Breast epithelium (tissue), 4 donors: Measurements from ENCODE around the gene NUSAP1. TPM values are rescaled to one million over a fixed set of nuclear protein-coding genes. Genes with fewer than 3 reads are reported as not detected.
"Not testable (repeated sequence)": the region's sequence is repeated elsewhere in the genome, so short reads cannot be mapped to it uniquely, and the experiment has no call there.

Experiments used
- DNase-seq, 2 donors: peaks; one replicate each; pipeline ENCODE4 v3.0.0-alpha.2; 2019; ENCODE audit warnings: low spot score in 2 of 2
- H3K27ac ChIP-seq, 2 donors: fragments of 200-600 bp; sonication (generic) in 1 of 2; one replicate each; pipeline ENCODE4 v1.5.1; 2016 to 2019; ENCODE audit warnings: mild to moderate bottlenecking in 1 of 2
- H3K27me3 ChIP-seq, 2 donors: fragments of 200-600 bp; sonication (generic) in 1 of 2; one replicate each; pipeline versions ENCODE4 v1.5.1 to v1.6.0; 2017 to 2019; ENCODE audit warnings: control low read depth in 1 of 2, mild to moderate bottlenecking in 1 of 2
- H3K36me3 ChIP-seq: fragments of 200-600 bp; one replicate; pipeline ENCODE4 v1.5.1; 2019
- H3K4me1 ChIP-seq, 2 donors: fragments of 200-600 bp; sonication (generic); one replicate each; pipeline ENCODE4 v1.5.1; 2016 to 2019; ENCODE audit warnings: control low read depth in 1 of 2
- H3K4me3 ChIP-seq, 3 donors: fragments of 200-600 bp; sonication (generic); 1 replicate in 2 of 3; 2 replicates in 1 of 3; pipeline ENCODE4 v1.5.1; 2016 to 2019; ENCODE audit warnings: mild to moderate bottlenecking in 3 of 3, moderate library complexity in 2 of 3
- H3K9me3 ChIP-seq, 2 donors: fragments of 200-600 bp; sonication (generic) in 1 of 2; one replicate each; pipeline ENCODE4 v1.5.1; 2016 to 2019; ENCODE audit warnings: control low read depth in 1 of 2
- CTCF ChIP-seq, 3 donors: fragments of 450-650 bp; IDR thresholded peaks; one replicate each; pipeline ENCODE4 v1.5.1; 2016 to 2017; ENCODE audit warnings: antibody characterized with exemption in 3 of 3, mild to moderate bottlenecking in 3 of 3, moderate library complexity in 3 of 3
- POLR2A ChIP-seq: fragments of 450-650 bp; IDR thresholded peaks from one replicate; pipeline ENCODE4 v1.6.1; 2016; ENCODE audit warnings: antibody characterized with exemption, mild to moderate bottlenecking, moderate library complexity
- POLR2AphosphoS5 ChIP-seq, 3 donors: sonication (generic); formaldehyde crosslinking; IDR thresholded peaks; one replicate each; pipeline ENCODE4 v1.6.1; 2017; ENCODE audit warnings: antibody characterized with exemption in 3 of 3
- intact Hi-C: fragments of 100-400 bp; cut with DNase I; formaldehyde crosslinking; loops from one replicate; pipeline ENCODE4 v1.15.1; 2023; ENCODE audit warnings: low total_unique reads
- total RNA-seq, 3 donors: library from RNA; depleted of rRNA; stranded (reverse); fragments of >200 nt; gene quantifications; one replicate each; pipeline ENCODE4 v1.1.0, GENCODE V29; 2016

The NUSAP1 gene
- total RNA-seq, 3 donors from 2014 or later: 5.0 to 8.2 (median 6.9) TPM

- Histone ChIP-seq H3K9me3 (no peaks in the 10 kb centered on the region), H3K4me1 (no peaks in the 10 kb centered on the region), H3K27ac (no peak overlapping the region), H3K36me3 (no peaks in the 10 kb centered on the region), H3K27me3 (no peaks in the 10 kb centered on the region), H3K4me3 (no peak overlapping the region)
- no peak for DNase-seq
- intact Hi-C loops: no loop called here
- no peak for TF ChIP-seq CTCF (IDR thresholded peaks at IDR 0.05)
- no peak for TF ChIP-seq POLR2A
- TF ChIP-seq POLR2AphosphoS5 (IDR thresholded peaks at IDR 0.05): no peak
Observed at GRCh38 chr15:41309226-41309905, 23.3 kb upstream of the NUSAP1 start.

- H3K36me3 ChIP-seq, intact Hi-C loops, H3K27ac ChIP-seq, H3K27me3 ChIP-seq, H3K4me3 ChIP-seq, H3K9me3 ChIP-seq, H3K4me1 ChIP-seq, DNase-seq: not testable (repeated sequence)
Observed at GRCh38 chr15:41320805-41321330, 11.8 kb upstream of the NUSAP1 start.

GRCh38 chr15:41323611-41324010 is 9.1 kb upstream of the NUSAP1 start:
- Histone ChIP-seq H3K4me3 (no peak overlapping the region), H3K27me3 (no peaks in the 10 kb centered on the region), H3K36me3 (no peaks in the 10 kb centered on the region), H3K9me3 (no peaks in the 10 kb centered on the region), H3K4me1 (no peaks in the 10 kb centered on the region), H3K27ac (no peak overlapping the region)
- intact Hi-C loops: no loop called here
- no peak for DNase-seq
- TF ChIP-seq CTCF (IDR thresholded peaks at IDR 0.05) (no peak), POLR2AphosphoS5 (IDR thresholded peaks at IDR 0.05) (no peak), POLR2A (no peak)

- Histone ChIP-seq H3K36me3 (no peaks in the 10 kb centered on the region), H3K9me3 (no peaks in the 10 kb centered on the region), H3K27ac (no peak overlapping the region), H3K4me3 (no peak overlapping the region), H3K4me1 (peaks cover 3 to 4% of the 10 kb centered on the region in 2 donors), H3K27me3 (no peaks in the 10 kb centered on the region)
- no peak for DNase-seq
- TF ChIP-seq CTCF (IDR thresholded peaks at IDR 0.05): no peak
- no peak for TF ChIP-seq POLR2AphosphoS5 (IDR thresholded peaks at IDR 0.05)
- TF ChIP-seq POLR2A: no peak
- intact Hi-C loops: no loop called here
Observed at GRCh38 chr15:41331281-41331680, 1.4 kb upstream of the NUSAP1 start.

- TF ChIP-seq POLR2AphosphoS5 (IDR thresholded peaks at IDR 0.05) (no peak), CTCF (IDR thresholded peaks at IDR 0.05) (no peak), POLR2A (no peak)
Observed at GRCh38 chr15:41331833-41332193, 868 bp upstream of the NUSAP1 start.

More at GRCh38 chr15:41331833-41332193, 868 bp upstream of the NUSAP1 start:
- peak overlapping the region; percentile 27 to 54 for H3K27ac ChIP-seq
- peak overlapping the region; percentile 58 to 72 (median 61) for H3K4me3 ChIP-seq
- no peaks in the 10 kb centered on the region for H3K36me3 ChIP-seq
- DNase-seq: peak in 1 of 2 donors; percentile 68
- intact Hi-C loops: no loop called here
- no peaks in the 10 kb centered on the region for H3K27me3 ChIP-seq
- peaks cover 3 to 4% of the 10 kb centered on the region in 2 donors for H3K4me1 ChIP-seq
- H3K9me3 ChIP-seq: no peaks in the 10 kb centered on the region
